WERI-Rb-1 (cell line): ENCODE data around the gene NFKBIA.

Experiments used
- DNase-seq: peaks from one replicate; pipeline ENCODE4 v3.0.0-alpha.2; 2020
- H3K27ac ChIP-seq: fragments of 250-450 bp; sonication (Bioruptor Pico); 2 replicates; pipeline ENCODE4 v1.5.1; 2020; ENCODE audit warnings: mild to moderate bottlenecking, moderate library complexity
- H3K27me3 ChIP-seq: fragments of 250-450 bp; sonication (Bioruptor Pico); 2 replicates; pipeline ENCODE4 v1.5.1; 2021; ENCODE audit warnings: mild to moderate bottlenecking, low read depth, moderate library complexity; ENCODE audit not compliant: insufficient read depth, severe bottlenecking
- H3K36me3 ChIP-seq: fragments of 250-450 bp; sonication (Bioruptor Pico); 2 replicates; pipeline ENCODE4 v1.5.1; 2020; ENCODE audit warnings: mild to moderate bottlenecking, moderate library complexity
- H3K4me3 ChIP-seq: 2 replicates; pipeline ENCODE4 v1.5.1; 2011; ENCODE audit warnings: low read depth, mild to moderate bottlenecking, control low read depth, low read length
- H3K9me3 ChIP-seq: fragments of 250-450 bp; sonication (Bioruptor Pico); 2 replicates; pipeline ENCODE4 v1.5.1; 2021; ENCODE audit warnings: mild to moderate bottlenecking, moderate library complexity; ENCODE audit not compliant: severe bottlenecking
- TF ChIP-seq, protein P1 (sequence below): IDR thresholded peaks from 2 replicates; pipeline ENCODE4 v1.5.1; 2011; ENCODE audit warnings: low read depth, mild to moderate bottlenecking, control low read depth, inconsistent platforms, low read length

The NFKBIA gene

DNA sequence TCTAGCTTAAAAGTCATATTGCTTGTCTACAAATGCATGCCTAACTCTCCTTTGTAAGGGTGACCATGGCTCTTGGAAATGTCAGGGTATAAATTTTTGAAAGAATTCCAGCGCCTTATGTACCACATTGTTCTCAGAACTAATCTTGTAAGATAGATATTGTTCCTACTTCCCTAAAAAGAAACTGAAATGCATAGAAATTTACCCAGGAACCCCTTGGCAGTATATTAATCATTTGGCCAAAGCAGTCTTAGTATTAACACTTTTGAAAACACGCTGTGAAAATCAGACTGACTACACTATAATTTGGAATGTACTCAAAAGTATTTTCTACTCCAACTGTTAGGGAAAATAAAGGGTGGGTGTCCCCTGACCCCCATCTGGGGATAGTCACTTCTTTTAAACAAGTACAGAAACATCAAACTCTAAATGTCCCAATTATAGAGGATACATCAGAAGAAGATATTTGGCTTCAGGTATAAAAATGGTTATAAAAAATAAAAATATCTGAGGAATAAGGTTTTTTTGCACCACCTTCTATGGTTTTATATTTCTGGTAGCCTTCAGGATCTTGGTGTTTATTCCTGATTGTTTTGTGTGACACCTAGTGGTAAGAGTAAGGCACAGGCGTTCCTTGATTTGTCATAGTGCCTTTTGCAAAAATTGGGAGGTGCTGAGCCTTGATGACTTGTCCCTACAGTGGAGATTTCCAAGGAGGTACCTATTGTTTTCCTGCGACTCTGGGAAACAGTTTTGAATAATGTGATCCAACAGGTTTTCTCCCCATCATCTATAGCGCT lies 2.2 kb upstream of the NFKBIA start:
- peak; percentile 21 for DNase-seq
- no peaks in the 10 kb centered on the region for H3K9me3 ChIP-seq
- no peaks in the 10 kb centered on the region for H3K27me3 ChIP-seq
- TF ChIP-seq, protein P1, sequence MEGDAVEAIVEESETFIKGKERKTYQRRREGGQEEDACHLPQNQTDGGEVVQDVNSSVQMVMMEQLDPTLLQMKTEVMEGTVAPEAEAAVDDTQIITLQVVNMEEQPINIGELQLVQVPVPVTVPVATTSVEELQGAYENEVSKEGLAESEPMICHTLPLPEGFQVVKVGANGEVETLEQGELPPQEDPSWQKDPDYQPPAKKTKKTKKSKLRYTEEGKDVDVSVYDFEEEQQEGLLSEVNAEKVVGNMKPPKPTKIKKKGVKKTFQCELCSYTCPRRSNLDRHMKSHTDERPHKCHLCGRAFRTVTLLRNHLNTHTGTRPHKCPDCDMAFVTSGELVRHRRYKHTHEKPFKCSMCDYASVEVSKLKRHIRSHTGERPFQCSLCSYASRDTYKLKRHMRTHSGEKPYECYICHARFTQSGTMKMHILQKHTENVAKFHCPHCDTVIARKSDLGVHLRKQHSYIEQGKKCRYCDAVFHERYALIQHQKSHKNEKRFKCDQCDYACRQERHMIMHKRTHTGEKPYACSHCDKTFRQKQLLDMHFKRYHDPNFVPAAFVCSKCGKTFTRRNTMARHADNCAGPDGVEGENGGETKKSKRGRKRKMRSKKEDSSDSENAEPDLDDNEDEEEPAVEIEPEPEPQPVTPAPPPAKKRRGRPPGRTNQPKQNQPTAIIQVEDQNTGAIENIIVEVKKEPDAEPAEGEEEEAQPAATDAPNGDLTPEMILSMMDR = peak; percentile 67
- H3K4me3 ChIP-seq = no peak overlapping the region
- peaks cover 19% of the 10 kb centered on the region for H3K36me3 ChIP-seq
- H3K27ac ChIP-seq = no peak overlapping the region

DNA sequence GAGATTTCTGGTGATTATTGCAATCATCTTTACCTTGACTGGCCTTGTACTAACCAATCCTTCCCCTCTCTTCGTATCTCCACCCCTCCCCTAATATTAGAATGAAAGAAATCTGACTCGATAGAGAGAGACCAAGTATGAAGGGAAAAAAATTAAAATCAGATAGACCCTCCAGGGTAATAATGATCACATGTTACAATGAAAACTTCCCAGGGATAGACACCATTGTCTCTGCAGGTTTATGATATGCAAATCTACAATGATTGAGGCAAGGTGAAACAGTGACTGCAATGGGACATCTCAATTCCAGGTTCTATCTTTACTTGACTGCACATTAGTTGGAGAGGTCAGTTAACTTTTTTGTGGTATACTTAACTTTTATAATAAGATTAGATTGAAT lies 1.5 kb upstream of the NFKBIA start:
- Histone ChIP-seq H3K27ac (no peak overlapping the region; the same call in 1 of the 2 replicates), H3K36me3 (peaks cover 26% of the 10 kb centered on the region), H3K4me3 (no peak overlapping the region), H3K9me3 (no peaks in the 10 kb centered on the region), H3K27me3 (no peaks in the 10 kb centered on the region)
- TF ChIP-seq, protein P1 = no peak
- no peak for DNase-seq

GRCh38 chr14:35405304-35405996 lies 901 bp upstream of the NFKBIA start:
- Histone ChIP-seq H3K4me3 (peak overlapping the region; percentile 66), H3K9me3 (no peaks in the 10 kb centered on the region), H3K36me3 (peaks cover 32% of the 10 kb centered on the region), H3K27ac (peak overlapping the region; percentile 98), H3K27me3 (no peaks in the 10 kb centered on the region)
- TF ChIP-seq, protein P1 = no peak
- DNase-seq = peak; percentile 48

- TF ChIP-seq, protein P1 = no peak
- peak; percentile 95 for DNase-seq
- no peaks in the 10 kb centered on the region for H3K27me3 ChIP-seq
- H3K36me3 ChIP-seq = peaks cover 43% of the 10 kb centered on the region
- peak overlapping the region; percentile 66 for H3K4me3 ChIP-seq
- peak overlapping the region; percentile 98 for H3K27ac ChIP-seq
- no peaks in the 10 kb centered on the region for H3K9me3 ChIP-seq
Observed at GRCh38 chr14:35403603-35404448, 723 bp downstream of the NFKBIA start.

DNA sequence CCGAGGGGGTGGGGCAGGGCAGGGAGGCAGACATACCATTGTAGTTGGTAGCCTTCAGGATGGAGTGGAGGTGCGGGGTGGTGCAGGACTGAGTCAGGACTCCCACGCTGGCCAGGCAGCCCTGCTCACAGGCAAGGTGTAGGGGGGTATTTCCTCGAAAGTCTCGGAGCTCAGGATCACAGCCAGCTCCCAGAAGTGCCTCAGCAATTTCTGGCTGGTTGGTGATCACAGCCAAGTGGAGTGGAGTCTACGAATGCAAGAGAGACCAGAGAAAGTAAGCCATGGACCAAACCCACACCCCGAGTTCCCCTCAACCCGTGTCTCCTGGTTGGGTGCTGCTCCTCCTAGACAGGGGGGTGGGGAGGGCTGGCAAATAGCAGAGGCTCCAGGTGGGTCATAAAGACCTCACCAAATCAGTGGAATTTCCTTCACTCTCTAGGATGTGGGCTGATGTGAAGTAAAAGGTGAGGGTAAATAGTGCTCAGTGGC lies 1.4 kb downstream of the NFKBIA start:
- Histone ChIP-seq H3K9me3 (no peaks in the 10 kb centered on the region), H3K36me3 (peaks cover 43% of the 10 kb centered on the region), H3K4me3 (peak overlapping the region; percentile 66), H3K27me3 (no peaks in the 10 kb centered on the region), H3K27ac (peak overlapping the region; percentile 98)
- TF ChIP-seq, protein P1 = no peak
- DNase-seq = no peak
